ENCODE data around the gene DPH2. TPM values are rescaled to one million over a fixed set of nuclear protein-coding genes. Genes with fewer than 3 reads are reported as not detected.

The DPH2 gene
- polyA plus RNA-seq, 1 donor = 19.9 TPM

DNA sequence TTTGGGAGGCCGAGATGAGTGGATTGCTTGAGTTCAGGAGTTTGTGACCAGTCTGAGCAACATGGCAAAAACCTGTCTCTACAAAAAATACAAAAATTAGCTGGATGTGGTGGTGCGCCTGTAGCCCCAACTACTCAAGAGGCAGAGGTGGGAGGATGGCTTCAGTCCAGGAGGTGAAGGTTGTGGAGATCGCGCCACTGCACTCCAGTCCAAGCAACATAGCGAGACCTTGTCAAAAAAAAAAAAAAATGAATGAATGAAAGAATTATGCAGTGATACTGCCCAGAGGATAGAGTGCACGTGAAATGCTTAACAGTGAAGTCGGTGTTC is 429 bp upstream of the DPH2 start:
- Histone ChIP-seq H3K27ac (ENCODE audit: low read length) (no peak overlapping the region), H3K4me1 (ENCODE audit: control insufficient read depth, insufficient read depth, low read length) (no peaks in the 10 kb centered on the region), H3K9me3 (ENCODE audit: control insufficient read depth, low read depth, low read length) (no peaks in the 10 kb centered on the region), H3K36me3 (ENCODE audit: control insufficient read depth, insufficient read depth, low read length) (peaks cover 27% of the 10 kb centered on the region), H3K27me3 (ENCODE audit: control insufficient read depth, insufficient read depth, low read length) (no peaks in the 10 kb centered on the region), H3K4me3 (ENCODE audit: low read length) (peak overlapping the region; percentile 17)
- no CpG with 5 or more reads among the region's 7 CpGs for WGBS (ENCODE audit: insufficient coverage, low lambda C conversion rate)
- no peak for DNase-seq

DNA sequence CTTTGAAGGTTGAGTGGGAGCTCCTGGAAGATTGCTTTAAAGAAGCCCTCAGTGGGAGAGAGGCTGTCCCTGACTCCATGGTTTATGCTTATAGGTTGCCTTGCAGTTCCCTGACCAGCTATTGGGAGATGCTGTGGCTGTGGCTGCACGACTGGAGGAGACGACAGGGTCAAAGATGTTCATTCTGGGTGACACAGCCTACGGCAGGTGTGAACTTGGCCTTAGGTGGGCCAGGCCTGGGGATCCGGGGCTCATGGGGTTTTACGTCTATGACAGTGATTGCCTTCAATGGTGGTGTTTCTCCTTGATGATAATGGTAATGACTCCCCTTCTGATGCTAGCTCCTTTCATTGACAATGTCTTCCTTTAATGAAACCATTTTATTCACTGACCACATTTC is 692 bp downstream of the DPH2 start:
- H3K4me1 ChIP-seq (ENCODE audit: control insufficient read depth, insufficient read depth, low read length) = no peaks in the 10 kb centered on the region
- no peaks in the 10 kb centered on the region for H3K27me3 ChIP-seq (ENCODE audit: control insufficient read depth, insufficient read depth, low read length)
- WGBS (ENCODE audit: insufficient coverage, low lambda C conversion rate) = no CpG with 5 or more reads among the region's 5 CpGs
- no peak for DNase-seq
- H3K36me3 ChIP-seq (ENCODE audit: control insufficient read depth, insufficient read depth, low read length) = peaks cover 23% of the 10 kb centered on the region
- H3K9me3 ChIP-seq (ENCODE audit: control insufficient read depth, low read depth, low read length) = no peaks in the 10 kb centered on the region
- H3K27ac ChIP-seq (ENCODE audit: low read length) = no peak overlapping the region
- H3K4me3 ChIP-seq (ENCODE audit: low read length) = peak overlapping the region; percentile 90

DNA sequence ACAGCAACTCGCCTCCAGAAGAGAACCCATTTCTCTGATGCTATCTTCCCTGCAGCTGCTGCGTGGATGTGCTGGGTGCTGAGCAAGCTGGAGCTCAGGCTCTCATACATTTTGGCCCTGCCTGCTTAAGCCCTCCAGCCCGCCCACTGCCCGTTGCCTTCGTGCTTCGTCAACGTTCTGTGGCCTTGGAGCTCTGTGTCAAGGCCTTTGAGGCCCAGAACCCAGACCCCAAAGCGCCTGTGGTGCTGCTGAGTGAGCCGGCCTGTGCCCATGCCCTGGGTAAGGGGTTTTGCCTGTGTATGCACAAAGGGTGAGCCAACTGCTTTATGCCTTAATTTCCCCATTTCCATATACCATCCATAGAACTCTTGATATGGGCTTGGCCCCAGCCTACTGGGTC is 1.1 kb downstream of the DPH2 start:
- no peaks in the 10 kb centered on the region for H3K9me3 ChIP-seq (ENCODE audit: control insufficient read depth, low read depth, low read length)
- no peak overlapping the region for H3K4me3 ChIP-seq (ENCODE audit: low read length)
- no peak overlapping the region for H3K27ac ChIP-seq (ENCODE audit: low read length)
- DNase-seq = no peak
- H3K36me3 ChIP-seq (ENCODE audit: control insufficient read depth, insufficient read depth, low read length) = peaks cover 20% of the 10 kb centered on the region
- H3K27me3 ChIP-seq (ENCODE audit: control insufficient read depth, insufficient read depth, low read length) = no peaks in the 10 kb centered on the region
- no CpG with 5 or more reads among the region's 9 CpGs for whole genome bisulfite sequencing (ENCODE audit: insufficient coverage, low lambda C conversion rate)
- peaks cover 4% of the 10 kb centered on the region for H3K4me1 ChIP-seq (ENCODE audit: control insufficient read depth, insufficient read depth, low read length)

DNA sequence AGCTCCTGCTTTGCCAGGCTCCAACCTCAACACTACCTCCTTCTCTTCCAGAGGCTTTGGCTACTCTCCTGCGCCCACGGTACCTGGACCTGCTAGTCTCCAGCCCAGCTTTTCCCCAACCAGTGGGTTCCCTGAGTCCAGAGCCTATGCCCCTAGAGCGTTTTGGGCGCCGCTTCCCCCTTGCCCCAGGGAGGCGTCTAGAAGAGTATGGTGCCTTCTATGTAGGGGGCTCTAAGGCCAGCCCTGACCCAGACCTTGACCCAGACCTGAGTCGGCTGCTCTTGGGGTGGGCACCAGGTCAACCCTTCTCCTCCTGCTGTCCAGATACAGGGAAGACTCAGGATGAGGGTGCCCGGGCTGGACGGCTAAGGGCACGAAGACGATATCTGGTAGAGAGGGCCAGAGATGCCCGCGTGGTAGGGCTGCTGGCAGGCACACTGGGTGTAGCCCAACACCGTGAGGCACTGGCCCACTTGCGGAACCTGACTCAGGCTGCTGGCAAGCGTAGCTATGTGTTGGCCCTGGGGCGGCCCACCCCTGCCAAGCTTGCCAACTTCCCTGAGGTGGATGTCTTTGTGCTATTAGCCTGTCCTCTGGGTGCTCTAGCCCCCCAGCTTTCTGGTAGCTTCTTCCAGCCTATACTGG is 1.6 kb downstream of the DPH2 start:
- no peaks in the 10 kb centered on the region for H3K27me3 ChIP-seq (ENCODE audit: control insufficient read depth, insufficient read depth, low read length)
- H3K4me3 ChIP-seq (ENCODE audit: low read length) = no peak overlapping the region
- peaks cover 21% of the 10 kb centered on the region for H3K36me3 ChIP-seq (ENCODE audit: control insufficient read depth, insufficient read depth, low read length)
- no CpG with 5 or more reads among the region's 17 CpGs for WGBS (ENCODE audit: insufficient coverage, low lambda C conversion rate)
- peaks cover 9% of the 10 kb centered on the region for H3K4me1 ChIP-seq (ENCODE audit: control insufficient read depth, insufficient read depth, low read length)
- H3K9me3 ChIP-seq (ENCODE audit: control insufficient read depth, low read depth, low read length) = no peaks in the 10 kb centered on the region
- DNase-seq = no peak
- H3K27ac ChIP-seq (ENCODE audit: low read length) = no peak overlapping the region

DNA sequence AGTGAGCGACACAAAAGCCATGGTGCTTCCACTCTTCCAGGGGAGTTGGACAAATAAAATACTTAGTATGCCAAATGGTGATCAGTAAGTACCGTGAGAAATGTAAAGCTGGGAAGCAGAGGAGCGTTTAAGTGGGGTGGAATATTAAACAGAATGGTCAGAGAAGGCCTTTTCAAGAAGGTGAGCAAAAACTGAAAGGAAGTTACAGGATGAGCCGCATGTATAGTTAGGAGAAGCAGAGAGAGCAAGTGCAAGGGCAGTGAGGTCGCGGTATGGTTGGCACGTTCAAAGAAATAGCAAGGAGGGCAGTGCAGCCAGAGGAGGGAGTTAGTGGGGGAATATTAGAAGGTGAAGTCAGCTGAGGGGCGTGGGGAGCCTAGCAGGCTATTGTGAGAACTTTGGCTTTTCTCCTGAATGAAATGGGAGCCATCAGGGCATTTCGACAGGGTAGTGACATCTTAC is 4.2 kb downstream of the DPH2 start:
- DNase-seq = no peak
- WGBS (ENCODE audit: insufficient coverage, low lambda C conversion rate) = 74% methylated on average over 3 of the region's 9 CpGs
- Histone ChIP-seq H3K27ac (ENCODE audit: low read length) (peak overlapping the region; percentile 82), H3K36me3 (ENCODE audit: control insufficient read depth, insufficient read depth, low read length) (peaks cover 32% of the 10 kb centered on the region), H3K9me3 (ENCODE audit: control insufficient read depth, low read depth, low read length) (no peaks in the 10 kb centered on the region), H3K4me1 (ENCODE audit: control insufficient read depth, insufficient read depth, low read length) (peaks cover 29% of the 10 kb centered on the region), H3K27me3 (ENCODE audit: control insufficient read depth, insufficient read depth, low read length) (no peaks in the 10 kb centered on the region), H3K4me3 (ENCODE audit: low read length) (peak overlapping the region; percentile 94)

DNA sequence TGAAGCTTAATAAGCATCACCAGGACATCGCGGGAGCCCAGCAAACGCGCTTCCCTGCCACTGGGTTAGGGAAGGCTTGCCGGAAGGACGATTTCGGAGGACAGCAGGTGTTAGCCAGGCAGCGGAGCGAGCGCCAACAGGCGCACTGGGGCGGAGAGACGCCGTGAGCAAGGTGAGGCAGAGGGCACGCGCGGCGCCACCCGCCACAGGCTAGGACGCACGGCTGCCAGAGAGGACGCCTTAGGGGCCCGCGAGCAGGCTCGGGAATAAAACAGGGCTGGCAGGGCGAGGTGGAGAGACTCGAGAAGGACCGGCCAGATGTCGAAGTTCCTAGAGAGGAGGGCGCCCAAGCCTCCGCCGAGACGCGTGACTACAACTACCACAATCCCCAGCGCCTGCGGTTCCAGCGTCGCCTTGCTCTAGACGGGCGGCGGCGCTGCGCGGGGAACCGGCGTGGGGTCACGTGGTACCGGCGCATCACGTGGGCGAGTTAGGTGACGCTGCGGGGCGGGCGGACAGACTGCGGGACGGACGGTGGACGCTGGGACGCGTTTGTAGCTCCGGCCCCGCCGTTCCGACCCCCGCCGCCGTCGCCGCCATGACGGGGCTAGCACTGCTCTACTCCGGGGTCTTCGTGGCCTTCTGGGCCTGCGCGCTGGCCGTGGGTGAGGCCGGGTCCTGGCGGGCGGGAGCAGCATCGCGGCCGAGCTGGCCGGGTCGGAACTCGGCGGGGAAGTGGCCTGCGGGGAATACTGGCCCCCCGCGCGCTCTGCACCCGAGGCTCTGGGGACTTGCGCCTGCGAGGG is 4.8 kb downstream of the DPH2 start, which contains the start of gene ATP6V0B:
Gene ATP6V0B (plus strand): TSS at position 518 of the 806 bp plus-strand sequence. CDS start 81 bp downstream, at position 599.
- WGBS (ENCODE audit: insufficient coverage, low lambda C conversion rate) = no CpG with 5 or more reads among the region's 93 CpGs
- Histone ChIP-seq H3K36me3 (ENCODE audit: control insufficient read depth, insufficient read depth, low read length) (peaks cover 32% of the 10 kb centered on the region), H3K27ac (ENCODE audit: low read length) (peak within 1 kb of the TSS; percentile 82), H3K4me1 (ENCODE audit: control insufficient read depth, insufficient read depth, low read length) (peaks cover 29% of the 10 kb centered on the region), H3K9me3 (ENCODE audit: control insufficient read depth, low read depth, low read length) (no peaks in the 10 kb centered on the region), H3K27me3 (ENCODE audit: control insufficient read depth, insufficient read depth, low read length) (no peaks in the 10 kb centered on the region), H3K4me3 (ENCODE audit: low read length) (peak within 1 kb of the TSS; percentile 94)
- peak; percentile 94 to 96 for DNase-seq

DNA sequence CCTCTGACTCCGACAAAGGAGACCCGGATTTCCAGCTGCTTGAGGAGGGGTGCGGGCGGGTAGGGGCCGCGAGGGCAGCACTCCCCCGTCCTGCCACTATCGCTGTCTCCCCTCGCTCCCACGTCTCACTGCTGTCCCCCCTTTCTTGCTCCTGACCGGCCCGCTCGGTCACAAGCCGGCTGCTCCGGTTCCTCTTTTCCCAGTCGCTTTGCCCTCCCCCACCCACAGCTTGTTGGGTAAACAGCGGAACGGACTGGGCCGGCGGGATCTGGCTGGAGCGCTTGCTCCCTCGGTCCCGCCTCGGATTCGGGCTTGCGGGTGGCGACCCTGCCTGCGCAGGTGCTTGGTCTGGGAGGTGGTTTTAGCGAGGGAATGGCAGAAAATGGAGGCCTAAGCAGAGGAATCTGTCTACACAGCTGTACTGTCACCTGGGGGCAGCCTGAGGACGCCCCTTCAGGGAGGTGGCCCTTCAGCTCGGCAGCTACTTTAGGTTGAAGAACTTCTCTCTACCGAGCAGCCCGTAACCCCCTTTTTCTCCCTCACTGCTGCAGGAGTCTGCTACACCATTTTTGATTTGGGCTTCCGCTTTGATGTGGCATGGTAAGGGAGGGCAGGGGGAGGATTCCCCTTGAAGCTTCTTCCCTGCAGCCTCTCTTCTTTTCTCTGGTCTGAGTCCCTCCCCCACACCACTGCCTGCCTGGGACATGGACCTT is 5.6 kb downstream of the DPH2 start:
- Histone ChIP-seq H3K9me3 (ENCODE audit: control insufficient read depth, low read depth, low read length) (no peaks in the 10 kb centered on the region), H3K27me3 (ENCODE audit: control insufficient read depth, insufficient read depth, low read length) (no peaks in the 10 kb centered on the region), H3K4me1 (ENCODE audit: control insufficient read depth, insufficient read depth, low read length) (peaks cover 35% of the 10 kb centered on the region), H3K27ac (ENCODE audit: low read length) (peak overlapping the region; percentile 82), H3K4me3 (ENCODE audit: low read length) (peak overlapping the region; percentile 94), H3K36me3 (ENCODE audit: control insufficient read depth, insufficient read depth, low read length) (peaks cover 32% of the 10 kb centered on the region)
- no CpG with 5 or more reads among the region's 34 CpGs for WGBS (ENCODE audit: insufficient coverage, low lambda C conversion rate)
- peak in 1 of 2 donors; percentile 64 for DNase-seq

DNA sequence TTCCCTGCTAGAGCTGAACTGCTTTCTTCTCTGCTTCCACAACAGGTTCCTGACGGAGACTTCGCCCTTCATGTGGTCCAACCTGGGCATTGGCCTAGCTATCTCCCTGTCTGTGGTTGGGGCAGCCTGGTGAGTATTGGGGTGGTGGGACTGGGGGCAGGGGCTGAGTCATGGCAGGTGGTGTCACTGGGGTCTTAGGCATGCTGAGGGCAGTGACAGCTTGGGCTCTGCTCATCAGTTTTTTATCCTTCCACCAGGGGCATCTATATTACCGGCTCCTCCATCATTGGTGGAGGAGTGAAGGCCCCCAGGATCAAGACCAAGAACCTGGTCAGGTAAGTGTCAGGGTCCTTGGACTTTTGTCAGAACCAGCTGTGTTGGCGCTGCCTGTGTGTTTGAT is 6.2 kb downstream of the DPH2 start:
- H3K27ac ChIP-seq (ENCODE audit: low read length) = no peak overlapping the region

DNA sequence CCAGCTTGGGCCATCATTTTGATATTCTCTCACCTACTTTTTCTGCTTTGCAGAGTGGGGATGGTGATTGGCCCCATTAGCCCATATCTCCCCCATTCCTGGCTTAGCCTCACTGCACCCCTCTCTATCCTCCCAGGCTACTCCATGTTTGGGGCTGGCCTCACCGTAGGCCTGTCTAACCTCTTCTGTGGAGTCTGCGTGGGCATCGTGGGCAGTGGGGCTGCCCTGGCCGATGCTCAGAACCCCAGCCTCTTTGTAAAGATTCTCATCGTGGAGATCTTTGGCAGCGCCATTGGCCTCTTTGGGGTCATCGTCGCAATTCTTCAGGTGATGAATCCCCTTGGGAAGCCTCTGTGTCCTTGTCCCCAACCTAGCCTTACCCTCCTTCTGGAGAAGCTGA is 7.1 kb downstream of the DPH2 start:
- WGBS (ENCODE audit: insufficient coverage, low lambda C conversion rate) = 100% methylated on average over 1 of the region's 8 CpGs
- Histone ChIP-seq H3K27me3 (ENCODE audit: control insufficient read depth, insufficient read depth, low read length) (no peaks in the 10 kb centered on the region), H3K9me3 (ENCODE audit: control insufficient read depth, low read depth, low read length) (no peaks in the 10 kb centered on the region), H3K27ac (ENCODE audit: low read length) (no peak overlapping the region), H3K4me3 (ENCODE audit: low read length) (no peak overlapping the region), H3K4me1 (ENCODE audit: control insufficient read depth, insufficient read depth, low read length) (peaks cover 40% of the 10 kb centered on the region), H3K36me3 (ENCODE audit: control insufficient read depth, insufficient read depth, low read length) (peaks cover 35% of the 10 kb centered on the region)
- no peak for DNase-seq

More for the DNA sequence above, 6.2 kb downstream of the DPH2 start:
- Histone ChIP-seq H3K36me3 (ENCODE audit: control insufficient read depth, insufficient read depth, low read length) (peaks cover 32% of the 10 kb centered on the region), H3K4me1 (ENCODE audit: control insufficient read depth, insufficient read depth, low read length) (peaks cover 40% of the 10 kb centered on the region), H3K27me3 (ENCODE audit: control insufficient read depth, insufficient read depth, low read length) (no peaks in the 10 kb centered on the region), H3K4me3 (ENCODE audit: low read length) (peak overlapping the region; percentile 94), H3K9me3 (ENCODE audit: control insufficient read depth, low read depth, low read length) (no peaks in the 10 kb centered on the region)
- WGBS (ENCODE audit: insufficient coverage, low lambda C conversion rate) = no CpG with 5 or more reads among the region's 4 CpGs
- no peak for DNase-seq

Data from large intestine (tissue), 3 donors.